Naive thymus-derived CD4-positive, alpha-beta T cell (primary cell): ENCODE results near the gene MOSMO. TPM values are rescaled to one million over a fixed set of nuclear protein-coding genes. Genes with fewer than 3 reads are reported as not detected.

Experiments
- ATAC-seq: fragments of 150-1000 bp; cut with Tn5 transposase; 2 replicates; pipeline ENCODE4 v1.10.0; 2021; ENCODE audit warnings: mild to moderate bottlenecking, moderate library complexity
- CTCF ChIA-PET: fragments of 350-600 bp; sonication (Branson Sonifier 250); formaldehyde crosslinking; loops from one replicate; lab custom pipeline; 2021; ENCODE audit warnings: antibody characterized with exemption; lab: Charles Lee
- POLR2A ChIA-PET: fragments of 350-600 bp; sonication (Branson Sonifier 250); formaldehyde crosslinking; loops from one replicate; lab custom pipeline; 2021; ENCODE audit warnings: antibody characterized with exemption, inconsistent platforms; lab: Charles Lee
- DNase-seq, 9 donors: peaks; one replicate each; pipeline versions ENCODE4 v3.0.0 to v3.0.0-alpha.2; 2020 to 2022; ENCODE audit warnings: mixed read lengths in 1 of 9
- H3K27ac ChIP-seq: one replicate; pipeline ENCODE4 v1.7.0; 2013; ENCODE audit warnings: mild to moderate bottlenecking, low read depth, low read length, moderate library complexity
- H3K27me3 ChIP-seq, 2 donors: one replicate each; pipeline ENCODE4 v1.7.0; 2013; ENCODE audit warnings: low read length in 2 of 2, mild to moderate bottlenecking in 2 of 2, moderate library complexity in 2 of 2; ENCODE audit not compliant: control insufficient read depth in 2 of 2, insufficient read depth in 2 of 2
- H3K36me3 ChIP-seq, 3 experiments: 1 replicate in 2 of 3; 2 replicates in 1 of 3; pipeline ENCODE4 v1.7.0; 2013; ENCODE audit warnings: low read length in 3 of 3, mild to moderate bottlenecking in 3 of 3, moderate library complexity in 1 of 3; ENCODE audit not compliant: insufficient read depth in 3 of 3, control insufficient read depth in 2 of 3
- H3K4me1 ChIP-seq, 2 donors: one replicate each; pipeline ENCODE4 v1.7.0; 2013; ENCODE audit warnings: low read length in 2 of 2, mild to moderate bottlenecking in 2 of 2, moderate library complexity in 1 of 2; ENCODE audit not compliant: control insufficient read depth in 2 of 2, insufficient read depth in 2 of 2
- H3K4me3 ChIP-seq: 2 replicates; pipeline ENCODE4 v1.7.0; 2013; ENCODE audit warnings: mild to moderate bottlenecking, low read length
- H3K9me3 ChIP-seq, 3 experiments: 1 replicate in 2 of 3; 2 replicates in 1 of 3; pipeline ENCODE4 v1.7.0; 2013; ENCODE audit warnings: low read length in 3 of 3; ENCODE audit not compliant: control insufficient read depth in 2 of 3
- H3K27ac Mint-ChIP-seq, 9 donors: one replicate each; pipeline ENCODE4 v1.8.0; 2020 to 2022; ENCODE audit warnings: mixed read lengths in 9 of 9, mild to moderate bottlenecking in 8 of 9, moderate library complexity in 5 of 9, inconsistent platforms in 2 of 9
- H3K27me3 Mint-ChIP-seq, 5 donors: one replicate each; pipeline ENCODE4 v1.8.0; 2021 to 2022; ENCODE audit warnings: mixed read lengths in 5 of 5, mild to moderate bottlenecking in 1 of 5
- H3K36me3 Mint-ChIP-seq, 5 donors: one replicate each; pipeline ENCODE4 v1.8.0; 2020 to 2022; ENCODE audit warnings: mixed read lengths in 5 of 5, mild to moderate bottlenecking in 3 of 5, inconsistent platforms in 1 of 5
- H3K4me1 Mint-ChIP-seq, 7 donors: one replicate each; pipeline ENCODE4 v1.8.0; 2020 to 2022; ENCODE audit warnings: mixed read lengths in 7 of 7, mild to moderate bottlenecking in 3 of 7, inconsistent platforms in 1 of 7
- H3K4me3 Mint-ChIP-seq, 10 donors: one replicate each; pipeline ENCODE4 v1.8.0; 2020 to 2022; ENCODE audit warnings: mild to moderate bottlenecking in 10 of 10, mixed read lengths in 10 of 10, moderate library complexity in 6 of 10, inconsistent platforms in 2 of 10
- H3K9me3 Mint-ChIP-seq, 11 donors: one replicate each; pipeline ENCODE4 v1.8.0; 2020 to 2022; ENCODE audit warnings: mixed read lengths in 11 of 11, mild to moderate bottlenecking in 4 of 11, inconsistent platforms in 1 of 11, moderate library complexity in 1 of 11
- intact Hi-C, 2 donors: fragments of 100-400 bp; cut with micrococcal nuclease; formaldehyde crosslinking; loops; one replicate each; pipeline ENCODE4 v1.15.1; 2023
- polyA plus RNA-seq, 2 donors: library from polyadenylated mRNA; unstranded; fragments of 300-500 nt; fragmentation: Illumina TruSeq; gene quantifications; one replicate each; pipeline ENCODE4 v1.2.3, GENCODE V29; 2021
- total RNA-seq, 6 experiments: library from RNA in 5 of 6; stranded (reverse) in 5 of 6; gene quantifications; 1 replicate in 5 of 6; 2 replicates in 1 of 6; pipeline ENCODE4 v1.2.3 and lab custom pipeline; 2021 to 2026

MOSMO gene
- total RNA-seq (10 to 100 TPM in 3 of 5 experiments, 1 to 10 TPM in 2; 8.5 to 24.0 (median 13.5) TPM), polyA plus RNA-seq (1 to 10 TPM; 2.8 to 3.4 TPM), total RNA-seq (lab: John Stamatoyannopoulos, UW) (11.7 reads per million, percentile 39 among the genes with 10 or more reads in this experiment)

- Histone ChIP-seq H3K36me3 (peaks cover 0 to 8% (median 0%) of the 10 kb centered on the region in 3 experiments), H3K27ac (peak within 1 kb of the TSS; percentile 93), H3K27me3 (no peaks in the 10 kb centered on the region), H3K4me3 (peak within 1 kb of the TSS; percentile 79), H3K4me1 (peaks cover 8 to 20% of the 10 kb centered on the region in 2 donors), H3K9me3 (no peaks in the 10 kb centered on the region)
- Mint-ChIP-seq H3K27ac (peak within 1 kb of the TSS; percentile 64 to 91 (median 89)), H3K27me3 (peaks cover 0 to 12% (median 0%) of the 10 kb centered on the region in 5 donors), H3K4me3 (peak within 1 kb of the TSS; percentile 85 to 92 (median 89)), H3K4me1 (peaks cover 19 to 58% (median 51%) of the 10 kb centered on the region in 7 donors), H3K9me3 (no peaks in the 10 kb centered on the region), H3K36me3 (peaks cover 0 to 2% (median 0%) of the 10 kb centered on the region in 5 donors)
- CTCF ChIA-PET: interaction anchor here (1.1 to 5.8 kb wide), 3 partner anchors 9 to 181 kb away, joined by 5 to 25 read pairs (median 12); no protein-coding TSS in a partner anchor
- intact Hi-C loops: loop anchor here (1.0 to 2.0 kb wide), 4 partner anchors 55 to 290 kb away; partner anchors contain the start of genes UQCRC2 (in 2 of the 2) and POLR3E (in 1 of the 2)
- DNase-seq (peak; percentile 38 to 78 (median 59)), ATAC-seq (peak; percentile 94)
- POLR2A ChIA-PET: interaction anchor here (0.6 to 3.4 kb wide), 14 partner anchors 10 to 291 kb away, joined by 3 to 40 read pairs (median 4); partner anchors contain the start of gene POLR3E
Measured at GRCh38 chr16:22007509-22008214, at the start of gene MOSMO. Gene MOSMO, plus strand, starts transcription at chr16:22008111. Its CDS starts 191 bp downstream, at chr16:22008302.

GRCh38 chr16:21959050-21959449 is 48.9 kb upstream of the MOSMO start:
- ChIA-PET POLR2A (no interaction called here), CTCF (no interaction called here)
- Mint-ChIP-seq H3K27ac (peak overlapping the region in 2 of 9 donors; percentile 9 to 29), H3K27me3 (no peaks in the 10 kb centered on the region), H3K4me1 (peaks cover 23 to 42% (median 30%) of the 10 kb centered on the region in 7 donors), H3K36me3 (peaks cover 14 to 37% (median 28%) of the 10 kb centered on the region in 5 donors), H3K4me3 (no peak overlapping the region), H3K9me3 (no peaks in the 10 kb centered on the region)
- Histone ChIP-seq H3K4me3 (no peak overlapping the region), H3K27me3 (no peaks in the 10 kb centered on the region), H3K36me3 (peaks cover 23 to 60% (median 39%) of the 10 kb centered on the region in 3 experiments), H3K27ac (no peak overlapping the region), H3K9me3 (no peaks in the 10 kb centered on the region), H3K4me1 (peaks cover 10% of the 10 kb centered on the region in 2 donors)
- no peak for DNase-seq
- intact Hi-C loops: loop anchor here in 1 of 2 donors (10.0 kb wide), 2 partner anchors 294 to 454 kb away; partner anchors contain the start of gene OTOA
- peak; percentile 41 for ATAC-seq

- DNase-seq: no peak
Measured at GRCh38 chr16:21962475-21962874, 45.4 kb upstream of the MOSMO start.

GRCh38 chr16:21963887-21964286 is 44.0 kb upstream of the MOSMO start:
- POLR2A ChIA-PET: no interaction called here
- Mint-ChIP-seq H3K27ac (no peak overlapping the region), H3K4me1 (peaks cover 0 to 7% (median 5%) of the 10 kb centered on the region in 7 donors), H3K9me3 (no peaks in the 10 kb centered on the region), H3K27me3 (no peaks in the 10 kb centered on the region), H3K4me3 (no peak overlapping the region), H3K36me3 (peaks cover 15 to 58% (median 39%) of the 10 kb centered on the region in 5 donors)
- H3K9me3 ChIP-seq: no peaks in the 10 kb centered on the region
- CTCF ChIA-PET: no interaction called here
- intact Hi-C loops: no loop called here
- DNase-seq (no peak), ATAC-seq (no peak)
- H3K27ac ChIP-seq: no peak overlapping the region
- peaks cover 22 to 90% (median 51%) of the 10 kb centered on the region in 3 experiments for H3K36me3 ChIP-seq
- no peak overlapping the region for H3K4me3 ChIP-seq
- no peaks in the 10 kb centered on the region for H3K27me3 ChIP-seq
- no peaks in the 10 kb centered on the region for H3K4me1 ChIP-seq

More at GRCh38 chr16:21962475-21962874, 45.4 kb upstream of the MOSMO start:
- H3K4me1 ChIP-seq: peaks cover 0 to 3% of the 10 kb centered on the region in 2 donors
- intact Hi-C loops: no loop called here
- no peaks in the 10 kb centered on the region for H3K9me3 ChIP-seq
- Mint-ChIP-seq H3K4me3 (no peak overlapping the region), H3K27ac (peak overlapping the region in 1 of 9 donors; percentile 36), H3K4me1 (peaks cover 5 to 12% (median 10%) of the 10 kb centered on the region in 7 donors), H3K27me3 (no peaks in the 10 kb centered on the region), H3K36me3 (peaks cover 19 to 62% (median 39%) of the 10 kb centered on the region in 5 donors), H3K9me3 (no peaks in the 10 kb centered on the region)
- CTCF ChIA-PET: no interaction called here
- peaks cover 21 to 89% (median 47%) of the 10 kb centered on the region in 3 experiments for H3K36me3 ChIP-seq
- ATAC-seq: no peak
- H3K27me3 ChIP-seq: no peaks in the 10 kb centered on the region
- no peak overlapping the region for H3K27ac ChIP-seq
- POLR2A ChIA-PET: interaction anchor here (0.6 kb wide), 1 partner anchor 138 kb away, joined by 4 read pairs; no protein-coding TSS in a partner anchor
- H3K4me3 ChIP-seq: no peak overlapping the region

- H3K27me3 ChIP-seq: no peaks in the 10 kb centered on the region
- H3K9me3 Mint-ChIP-seq: no peaks in the 10 kb centered on the region
- H3K4me1 Mint-ChIP-seq: peaks cover 0 to 6% (median 1%) of the 10 kb centered on the region in 7 donors
- POLR2A ChIA-PET: interaction anchor here (0.6 to 2.4 kb wide), 2 partner anchors 11 to 33 kb away, joined by 3 to 12 read pairs; partner anchors contain the start of gene UQCRC2
- H3K27ac Mint-ChIP-seq: peak overlapping the region in 1 of 9 donors; percentile 20
- intact Hi-C loops: no loop called here
- H3K27me3 Mint-ChIP-seq: no peaks in the 10 kb centered on the region
- no peak overlapping the region for H3K4me3 Mint-ChIP-seq
- no peak overlapping the region for H3K27ac ChIP-seq
- H3K4me1 ChIP-seq: no peaks in the 10 kb centered on the region
- peaks cover 14 to 55% (median 36%) of the 10 kb centered on the region in 5 donors for H3K36me3 Mint-ChIP-seq
- CTCF ChIA-PET: no interaction called here
- H3K36me3 ChIP-seq: peaks cover 22 to 89% (median 50%) of the 10 kb centered on the region in 3 experiments
- ATAC-seq: no peak
- H3K4me3 ChIP-seq: no peak overlapping the region
- no peak for DNase-seq
- no peaks in the 10 kb centered on the region for H3K9me3 ChIP-seq
Measured at GRCh38 chr16:21964353-21964752, 43.6 kb upstream of the MOSMO start.

GRCh38 chr16:21971856-21972255 is 36.1 kb upstream of the MOSMO start:
- Mint-ChIP-seq H3K36me3 (peaks cover 5 to 32% (median 16%) of the 10 kb centered on the region in 5 donors), H3K27ac (peak overlapping the region in 1 of 9 donors; percentile 20), H3K27me3 (no peaks in the 10 kb centered on the region), H3K9me3 (no peaks in the 10 kb centered on the region), H3K4me3 (no peak overlapping the region), H3K4me1 (peaks cover 0 to 2% (median 0%) of the 10 kb centered on the region in 7 donors)
- no peak overlapping the region for H3K4me3 ChIP-seq
- intact Hi-C loops: no loop called here
- H3K9me3 ChIP-seq: no peaks in the 10 kb centered on the region
- POLR2A ChIA-PET: no interaction called here
- peaks cover 42 to 95% (median 75%) of the 10 kb centered on the region in 3 experiments for H3K36me3 ChIP-seq
- CTCF ChIA-PET: no interaction called here
- H3K4me1 ChIP-seq: no peaks in the 10 kb centered on the region
- ATAC-seq (no peak), DNase-seq (no peak)
- H3K27me3 ChIP-seq: no peaks in the 10 kb centered on the region
- no peak overlapping the region for H3K27ac ChIP-seq
